ENCODE data around the gene CAPN12.

- TF ChIP-seq POLR2A (IDR thresholded peaks at IDR 0.05; ENCODE audit: borderline replicate concordance, extremely low read depth, insufficient read depth, insufficient read length) = no peak
- TF ChIP-seq EZH2 (IDR thresholded peaks at IDR 0.05) = no peak
- no peak for TF ChIP-seq ZNF274 (IDR thresholded peaks at IDR 0.05; ENCODE audit: low read depth, low read length)
- TF ChIP-seq CTCF (IDR thresholded peaks at IDR 0.05 in 2 of 3, conservative IDR thresholded peaks at IDR 0.05 in 1 of 3; ENCODE audit: borderline replicate concordance in 1 of 3, insufficient read depth in 1 of 3, low read depth in 2 of 3, low read length in 2 of 3) = no peak
- TF ChIP-seq YY1 (IDR thresholded peaks at IDR 0.05; ENCODE audit: extremely low read depth, insufficient replicate concordance, low read depth, low read length) = no peak
- TF ChIP-seq SP1 (IDR thresholded peaks at IDR 0.05; ENCODE audit: low read depth) = no peak
- no peak for TF ChIP-seq ZFX (IDR thresholded peaks at IDR 0.05)
- TF ChIP-seq, protein P1, sequence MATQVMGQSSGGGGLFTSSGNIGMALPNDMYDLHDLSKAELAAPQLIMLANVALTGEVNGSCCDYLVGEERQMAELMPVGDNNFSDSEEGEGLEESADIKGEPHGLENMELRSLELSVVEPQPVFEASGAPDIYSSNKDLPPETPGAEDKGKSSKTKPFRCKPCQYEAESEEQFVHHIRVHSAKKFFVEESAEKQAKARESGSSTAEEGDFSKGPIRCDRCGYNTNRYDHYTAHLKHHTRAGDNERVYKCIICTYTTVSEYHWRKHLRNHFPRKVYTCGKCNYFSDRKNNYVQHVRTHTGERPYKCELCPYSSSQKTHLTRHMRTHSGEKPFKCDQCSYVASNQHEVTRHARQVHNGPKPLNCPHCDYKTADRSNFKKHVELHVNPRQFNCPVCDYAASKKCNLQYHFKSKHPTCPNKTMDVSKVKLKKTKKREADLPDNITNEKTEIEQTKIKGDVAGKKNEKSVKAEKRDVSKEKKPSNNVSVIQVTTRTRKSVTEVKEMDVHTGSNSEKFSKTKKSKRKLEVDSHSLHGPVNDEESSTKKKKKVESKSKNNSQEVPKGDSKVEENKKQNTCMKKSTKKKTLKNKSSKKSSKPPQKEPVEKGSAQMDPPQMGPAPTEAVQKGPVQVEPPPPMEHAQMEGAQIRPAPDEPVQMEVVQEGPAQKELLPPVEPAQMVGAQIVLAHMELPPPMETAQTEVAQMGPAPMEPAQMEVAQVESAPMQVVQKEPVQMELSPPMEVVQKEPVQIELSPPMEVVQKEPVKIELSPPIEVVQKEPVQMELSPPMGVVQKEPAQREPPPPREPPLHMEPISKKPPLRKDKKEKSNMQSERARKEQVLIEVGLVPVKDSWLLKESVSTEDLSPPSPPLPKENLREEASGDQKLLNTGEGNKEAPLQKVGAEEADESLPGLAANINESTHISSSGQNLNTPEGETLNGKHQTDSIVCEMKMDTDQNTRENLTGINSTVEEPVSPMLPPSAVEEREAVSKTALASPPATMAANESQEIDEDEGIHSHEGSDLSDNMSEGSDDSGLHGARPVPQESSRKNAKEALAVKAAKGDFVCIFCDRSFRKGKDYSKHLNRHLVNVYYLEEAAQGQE (IDR thresholded peaks at IDR 0.05; ENCODE audit: low read depth) = no peak
- TF ChIP-seq SIN3A (IDR thresholded peaks at IDR 0.05; ENCODE audit: low read depth) = no peak
- TF ChIP-seq CEBPB (IDR thresholded peaks at IDR 0.05; ENCODE audit: low read depth) = no peak
- TF ChIP-seq EZH2phosphoT487 (IDR thresholded peaks at IDR 0.05; ENCODE audit: borderline replicate concordance) = no peak
Observed at GRCh38 chr19:38730731-38731589, 13.3 kb downstream of the CAPN12 start.
